GM12873 (cell line): Measurements from ENCODE around the gene KCNMB2.

Experiments
- CTCF ChIP-seq: IDR thresholded peaks from 2 replicates; pipeline ENCODE4 v1.5.1; 2012; ENCODE audit warnings: low read depth, mild to moderate bottlenecking, moderate library complexity, low read length, control low read depth; ENCODE audit not compliant: insufficient read depth; ENCODE audit errors: missing control alignments

KCNMB2 gene

GRCh38 chr3:178875157-178875556 lies 338.9 kb downstream of the KCNMB2 start:
- no peak for TF ChIP-seq CTCF

- no peak for TF ChIP-seq CTCF
These were observed 339.6 kb downstream of the KCNMB2 start for GRCh38 chr3:178875836-178876235.

GRCh38 chr3:178880274-178880673 lies 344.0 kb downstream of the KCNMB2 start:
- TF ChIP-seq CTCF: no peak
